GM18861 (cell line): ENCODE results near the gene RPS24.
"Not testable (repeated sequence)": the region's sequence is repeated elsewhere in the genome, so short reads cannot be mapped to it uniquely, and the experiment has no call there.

Source experiments
- ATAC-seq: cut with Tn5 transposase; IDR thresholded peaks from one replicate; pipeline ENCODE4 v1.9.1; 2021; ENCODE audit not compliant: unreplicated experiment

RPS24 gene

GRCh38 chr10:78047314-78047891 is 13.7 kb downstream of the RPS24 start:
- ATAC-seq, result peak; percentile 58

- no peak for ATAC-seq
Observed at GRCh38 chr10:78049851-78050250, 16.2 kb downstream of the RPS24 start.

GRCh38 chr10:78053211-78053868 is 19.7 kb downstream of the RPS24 start:
- ATAC-seq, result no peak

- ATAC-seq, result no peak
Observed at GRCh38 chr10:78058562-78058961, 24.9 kb downstream of the RPS24 start.

GRCh38 chr10:78059906-78060702 is 26.4 kb downstream of the RPS24 start:
- ATAC-seq, result no peak

- ATAC-seq, result no peak
Observed at GRCh38 chr10:78062296-78062695, 28.6 kb downstream of the RPS24 start.

- no peak for ATAC-seq
Observed at GRCh38 chr10:78063236-78063635, 29.6 kb downstream of the RPS24 start.

GRCh38 chr10:78064919-78065318 is 31.3 kb downstream of the RPS24 start:
- not testable (repeated sequence) for ATAC-seq

- no peak for ATAC-seq
Observed at GRCh38 chr10:78065611-78066010, 31.9 kb downstream of the RPS24 start.

GRCh38 chr10:78066012-78066411 is 32.3 kb downstream of the RPS24 start:
- ATAC-seq, result no peak

- no peak for ATAC-seq
Observed at GRCh38 chr10:78066728-78067430, 33.2 kb downstream of the RPS24 start.

- ATAC-seq, result no peak
Observed at GRCh38 chr10:78069151-78069550, 35.5 kb downstream of the RPS24 start.

GRCh38 chr10:78070064-78070463 is 36.4 kb downstream of the RPS24 start:
- ATAC-seq, result not testable (repeated sequence)

- ATAC-seq, result no peak
Observed at GRCh38 chr10:78070726-78071125, 37.1 kb downstream of the RPS24 start.

GRCh38 chr10:78071140-78071856 is 37.6 kb downstream of the RPS24 start:
- ATAC-seq, result no peak

- ATAC-seq, result no peak
Observed at GRCh38 chr10:78071857-78072179, 38.2 kb downstream of the RPS24 start.

- ATAC-seq, result no peak
Observed at GRCh38 chr10:78072504-78072903, 38.8 kb downstream of the RPS24 start.

GRCh38 chr10:78075806-78076205 is 42.1 kb downstream of the RPS24 start:
- ATAC-seq, result not testable (repeated sequence)

- ATAC-seq, result no peak
Observed at GRCh38 chr10:78078539-78079330, 45.1 kb downstream of the RPS24 start.

- ATAC-seq, result no peak
Observed at GRCh38 chr10:78079411-78079810, 45.7 kb downstream of the RPS24 start.
